Stimulated activated CD8-positive, alpha-beta memory T cell treated with anti-CD3 and anti-CD28 coated beads, Interleukin-2, amount 100 ng/mL, for 1 hour (primary cell): Measurements from ENCODE around the gene CRIM1.
"Not testable (repeated sequence)": the region's sequence is repeated elsewhere in the genome, so short reads cannot be mapped to it uniquely, and the experiment has no call there.

Source experiments
- DNase-seq, 2 donors: peaks; one replicate each; pipeline ENCODE4 v3.0.0-alpha.2; 2020; ENCODE audit warnings: low read depth in 2 of 2

CRIM1 gene, protein sequence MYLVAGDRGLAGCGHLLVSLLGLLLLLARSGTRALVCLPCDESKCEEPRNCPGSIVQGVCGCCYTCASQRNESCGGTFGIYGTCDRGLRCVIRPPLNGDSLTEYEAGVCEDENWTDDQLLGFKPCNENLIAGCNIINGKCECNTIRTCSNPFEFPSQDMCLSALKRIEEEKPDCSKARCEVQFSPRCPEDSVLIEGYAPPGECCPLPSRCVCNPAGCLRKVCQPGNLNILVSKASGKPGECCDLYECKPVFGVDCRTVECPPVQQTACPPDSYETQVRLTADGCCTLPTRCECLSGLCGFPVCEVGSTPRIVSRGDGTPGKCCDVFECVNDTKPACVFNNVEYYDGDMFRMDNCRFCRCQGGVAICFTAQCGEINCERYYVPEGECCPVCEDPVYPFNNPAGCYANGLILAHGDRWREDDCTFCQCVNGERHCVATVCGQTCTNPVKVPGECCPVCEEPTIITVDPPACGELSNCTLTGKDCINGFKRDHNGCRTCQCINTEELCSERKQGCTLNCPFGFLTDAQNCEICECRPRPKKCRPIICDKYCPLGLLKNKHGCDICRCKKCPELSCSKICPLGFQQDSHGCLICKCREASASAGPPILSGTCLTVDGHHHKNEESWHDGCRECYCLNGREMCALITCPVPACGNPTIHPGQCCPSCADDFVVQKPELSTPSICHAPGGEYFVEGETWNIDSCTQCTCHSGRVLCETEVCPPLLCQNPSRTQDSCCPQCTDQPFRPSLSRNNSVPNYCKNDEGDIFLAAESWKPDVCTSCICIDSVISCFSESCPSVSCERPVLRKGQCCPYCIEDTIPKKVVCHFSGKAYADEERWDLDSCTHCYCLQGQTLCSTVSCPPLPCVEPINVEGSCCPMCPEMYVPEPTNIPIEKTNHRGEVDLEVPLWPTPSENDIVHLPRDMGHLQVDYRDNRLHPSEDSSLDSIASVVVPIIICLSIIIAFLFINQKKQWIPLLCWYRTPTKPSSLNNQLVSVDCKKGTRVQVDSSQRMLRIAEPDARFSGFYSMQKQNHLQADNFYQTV

DNA sequence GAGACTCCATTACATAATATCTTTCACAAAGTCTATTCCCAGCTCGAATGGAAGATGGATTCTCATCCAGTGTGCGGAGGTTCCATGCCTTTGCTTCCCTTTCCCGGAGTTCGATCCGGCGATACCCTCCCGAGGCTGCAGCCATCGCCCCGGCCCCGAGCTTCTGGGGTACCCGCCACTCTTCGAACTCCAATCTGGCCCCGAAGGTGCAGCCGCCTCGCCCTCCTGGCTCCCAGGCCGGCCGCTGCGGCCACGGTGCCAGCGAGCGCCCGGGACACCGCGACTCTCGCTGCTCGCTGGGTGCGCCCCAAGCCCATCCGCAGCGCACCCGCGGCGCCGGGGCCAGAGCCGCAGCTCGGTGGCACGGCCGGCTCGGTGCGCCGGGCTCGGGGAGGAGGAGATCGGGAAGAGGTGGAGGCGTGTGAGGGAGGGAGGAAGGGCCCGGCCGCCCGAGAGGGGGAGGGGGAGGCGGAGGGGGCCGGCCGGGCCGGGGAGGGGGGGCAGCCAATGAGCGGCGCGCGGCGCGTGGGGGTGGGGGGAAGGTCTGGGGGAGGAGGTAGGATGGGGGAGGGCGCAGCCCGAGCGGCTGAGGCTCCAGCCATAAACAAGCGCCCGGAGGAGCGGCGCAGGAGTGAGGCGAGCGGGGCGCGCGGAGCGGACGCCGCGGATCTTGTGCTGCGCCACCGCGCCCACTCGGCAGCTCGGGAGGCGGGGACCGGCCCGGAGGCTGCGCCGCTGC is at the start of gene CRIM1:
Gene CRIM1, plus strand, starts transcription at position 628 of the 739 bp plus-strand sequence. CDS start 515 bp downstream, outside the sequence.
- peak in 1 of 2 donors; percentile 25 for DNase-seq

DNA sequence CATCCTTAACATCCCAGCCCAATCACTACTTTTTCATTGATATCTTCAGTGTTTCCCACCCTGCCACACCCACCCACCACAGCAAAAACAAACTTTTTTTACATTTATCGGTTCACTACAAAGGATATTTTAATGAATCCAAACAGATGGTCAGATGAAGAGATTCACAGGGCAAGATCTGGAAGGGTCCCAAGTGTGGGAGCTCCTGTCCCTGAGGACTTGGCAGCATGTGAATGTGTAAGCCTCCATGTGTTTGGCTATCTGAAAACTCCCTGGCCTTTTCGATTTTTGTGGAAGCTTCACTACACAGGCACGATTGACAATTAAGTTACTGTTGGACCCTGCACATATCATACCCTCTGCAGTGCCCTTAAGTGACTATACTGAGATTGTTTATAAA is 48.1 kb upstream of the CRIM1 start:
- DNase-seq: no peak

GRCh38 chr2:36310444-36310843 is 45.1 kb upstream of the CRIM1 start:
- not testable (repeated sequence) for DNase-seq

DNA sequence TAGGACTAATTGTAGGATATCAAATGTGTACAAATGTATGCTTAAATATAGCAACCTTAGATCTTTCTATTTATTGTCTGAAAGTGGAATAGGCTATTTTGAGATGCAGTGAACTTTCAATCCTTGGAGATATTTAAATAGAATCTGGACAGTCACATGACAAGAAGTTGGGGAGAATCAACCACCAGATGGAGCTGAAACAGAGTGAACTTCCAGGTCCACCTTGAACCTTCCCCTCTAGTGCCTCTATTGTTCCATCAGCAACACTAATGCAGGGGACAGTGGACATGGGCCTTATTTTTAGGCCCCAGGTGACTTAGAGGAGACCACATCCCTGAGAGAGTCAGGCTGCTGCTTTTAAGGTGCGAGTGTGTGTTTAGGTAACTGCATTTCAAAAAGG is 37.0 kb upstream of the CRIM1 start:
- no peak for DNase-seq

- DNase-seq: no peak
Measured at GRCh38 chr2:36322108-36322507, 33.5 kb upstream of the CRIM1 start.

GRCh38 chr2:36326286-36326685 is 29.3 kb upstream of the CRIM1 start:
- DNase-seq: no peak

DNA sequence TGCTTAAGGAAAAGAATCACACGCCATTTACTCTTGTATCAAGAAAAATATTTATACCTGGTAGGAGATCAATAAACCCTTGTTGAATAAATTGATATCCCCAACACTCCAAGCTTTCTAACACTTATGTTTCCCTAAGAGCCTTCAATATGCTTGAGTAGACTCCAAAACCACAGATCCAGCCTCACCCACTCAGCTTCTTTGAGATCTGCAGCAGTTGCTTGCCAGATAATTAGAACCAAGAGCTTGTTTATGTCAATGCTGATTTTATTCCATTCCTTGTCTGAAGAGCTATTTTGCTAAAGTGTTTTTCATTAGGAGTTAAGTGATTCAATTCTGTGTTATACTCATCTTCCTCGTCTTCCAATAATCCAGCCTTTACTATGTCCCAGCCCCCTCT is 26.3 kb upstream of the CRIM1 start:
- DNase-seq: no peak

DNA sequence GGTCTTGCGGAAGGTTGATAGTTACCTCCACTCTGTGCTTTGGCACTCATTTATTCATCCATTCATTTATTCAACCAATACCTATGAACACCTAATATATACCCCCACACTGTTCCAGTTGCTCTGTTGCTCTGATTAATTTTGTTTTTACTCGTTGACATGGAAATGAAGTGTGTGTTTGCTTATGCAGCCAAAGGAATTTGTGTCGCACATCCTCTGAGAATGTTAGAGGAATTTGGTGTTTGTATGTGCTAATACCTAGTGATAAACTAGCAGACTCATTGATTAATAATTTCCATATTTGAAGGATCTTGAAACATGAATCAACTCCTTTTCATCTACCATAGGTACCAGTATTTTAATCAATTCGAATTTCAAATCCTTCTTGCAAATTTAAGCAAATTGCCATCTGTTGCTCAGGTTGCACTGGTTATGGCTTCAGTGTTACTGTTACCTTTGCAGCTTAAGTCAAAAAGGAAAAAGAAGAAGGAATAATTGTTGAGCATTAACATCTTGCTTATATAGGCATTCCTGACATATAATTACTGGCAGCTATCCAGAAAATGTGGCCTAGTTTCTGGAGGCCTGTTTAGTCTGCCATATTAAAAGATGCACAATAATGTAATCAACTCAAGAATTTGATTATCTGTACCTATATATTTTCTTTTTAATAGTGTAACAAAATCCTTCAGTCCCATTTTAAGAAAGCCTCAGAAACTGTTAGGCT is 25.7 kb upstream of the CRIM1 start:
- DNase-seq: no peak

DNA sequence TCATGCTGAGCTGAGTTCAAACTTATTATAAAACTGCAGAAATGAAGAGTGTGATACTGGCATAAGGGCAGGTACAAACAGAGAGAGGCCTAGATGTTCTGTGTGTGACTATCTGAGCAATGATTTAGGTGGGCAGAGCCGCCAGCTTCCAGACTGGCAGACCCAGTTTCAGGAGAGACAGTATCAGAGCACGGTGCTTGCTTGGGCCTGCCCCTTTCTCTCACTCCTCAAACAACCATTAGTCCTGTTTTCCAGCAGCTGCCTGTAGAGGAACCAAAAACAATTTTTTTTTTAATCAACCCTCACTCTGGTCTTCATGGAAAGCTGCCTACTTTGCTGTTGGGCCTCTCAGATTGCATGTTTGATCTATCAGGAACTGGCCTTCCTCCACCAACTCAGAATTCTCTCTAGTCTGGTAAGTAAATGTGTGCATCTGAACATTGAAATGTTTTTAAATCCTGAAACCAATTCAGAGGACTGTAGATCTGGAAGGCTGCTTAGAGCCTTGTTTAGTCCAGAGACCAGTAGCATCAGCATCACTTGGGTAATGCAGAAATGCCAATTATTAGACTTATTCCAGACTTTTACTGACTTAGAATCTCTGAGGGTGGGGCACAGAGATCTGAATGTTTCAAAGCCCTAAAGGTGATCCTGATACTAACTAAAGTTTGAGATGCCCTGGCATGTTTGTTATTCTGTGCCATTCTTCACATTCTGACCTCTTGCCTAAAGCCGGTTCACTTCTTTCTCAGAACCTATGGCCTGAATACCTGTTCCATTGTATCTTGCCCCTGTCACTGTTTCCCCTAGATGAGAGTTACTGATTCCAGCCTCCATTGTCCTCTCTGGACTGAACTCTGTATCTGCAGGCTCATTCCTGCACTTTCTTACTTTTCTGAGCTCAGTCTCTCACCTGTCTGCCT is 24.8 kb upstream of the CRIM1 start:
- no peak for DNase-seq

DNA sequence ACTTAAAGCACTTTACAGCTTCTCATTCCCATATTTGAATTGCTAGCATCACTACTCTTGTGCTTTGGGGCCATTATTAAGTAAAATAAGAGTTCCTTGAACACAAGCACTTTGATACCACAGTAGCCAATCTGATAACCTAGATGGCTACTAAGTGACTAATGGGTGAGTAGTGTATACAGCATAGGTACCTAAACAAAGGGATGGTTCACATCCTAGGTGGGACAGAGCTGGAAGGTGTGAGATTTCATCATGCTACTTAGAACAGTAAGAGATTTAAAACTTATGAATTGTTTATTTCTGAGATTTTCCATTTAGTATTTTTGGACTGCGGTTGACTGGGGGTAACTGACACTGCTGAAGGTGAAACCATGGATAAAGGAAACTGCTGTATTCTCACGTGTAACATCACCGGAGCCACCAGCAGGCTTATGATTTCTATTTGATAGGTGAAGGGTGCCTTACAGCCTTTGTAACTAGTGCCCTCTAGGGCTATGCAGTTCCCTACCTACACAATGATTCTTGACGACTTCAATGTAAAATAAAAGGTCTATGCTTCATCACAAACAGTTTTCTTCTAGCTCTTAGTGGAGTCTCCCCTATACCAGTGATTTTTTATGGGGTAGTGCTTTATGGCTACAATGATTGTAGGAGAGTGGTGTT is 22.1 kb upstream of the CRIM1 start:
- no peak for DNase-seq

GRCh38 chr2:36335597-36335996 is 20.0 kb upstream of the CRIM1 start:
- DNase-seq: no peak

DNA sequence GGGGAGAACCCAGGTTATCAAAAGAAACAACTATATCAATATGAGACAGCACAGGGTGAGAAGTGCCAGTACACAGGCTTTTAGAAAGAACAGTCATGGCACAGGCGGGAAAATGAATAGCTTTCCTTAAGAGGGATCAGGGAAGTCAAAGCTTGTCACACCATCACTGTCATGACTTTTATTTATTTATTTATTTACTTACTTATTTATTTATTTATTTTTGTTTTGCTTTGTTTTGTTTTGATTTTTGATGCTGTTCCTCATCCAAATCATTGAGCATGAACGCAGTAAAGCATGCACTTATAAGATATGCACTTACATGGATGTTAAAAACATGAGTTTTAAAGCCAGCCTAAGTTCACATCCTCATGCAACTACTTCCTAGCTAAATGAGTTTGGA is 19.3 kb upstream of the CRIM1 start:
- DNase-seq: no peak

GRCh38 chr2:36337354-36337753 is 18.2 kb upstream of the CRIM1 start:
- no peak for DNase-seq

- no peak for DNase-seq
Measured at GRCh38 chr2:36338124-36338826, 17.3 kb upstream of the CRIM1 start.

DNA sequence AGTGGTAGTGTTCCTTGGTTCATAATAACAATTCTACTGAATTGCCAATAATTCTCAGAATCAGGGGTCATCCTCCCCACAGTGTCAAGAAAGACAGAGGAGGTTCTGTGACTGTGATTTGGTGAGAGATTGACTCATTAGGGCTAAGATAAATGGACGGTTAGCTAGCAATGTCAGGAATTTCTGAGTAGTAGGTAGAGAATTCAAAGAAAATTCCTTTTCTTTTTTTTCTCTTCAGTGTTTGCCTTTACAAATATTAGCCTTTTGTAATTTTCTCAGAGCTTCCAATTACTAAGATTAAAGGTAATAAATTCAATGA is 16.8 kb upstream of the CRIM1 start:
- DNase-seq: no peak

- DNase-seq: no peak
Measured at GRCh38 chr2:36339607-36340218, 15.9 kb upstream of the CRIM1 start.

GRCh38 chr2:36343606-36344005 is 12.0 kb upstream of the CRIM1 start:
- DNase-seq: no peak

- DNase-seq: no peak
Measured at GRCh38 chr2:36348721-36349120, 6.9 kb upstream of the CRIM1 start.

- no peak for DNase-seq
Measured at GRCh38 chr2:36351291-36351690, 4.3 kb upstream of the CRIM1 start.
